NCI-H446 treated with DMSO at 0.1 percent for 48 hours (cell line): Measurements from ENCODE around the gene VWF.

Experiments
- DNase-seq: peaks from one replicate; lab custom pipeline; 2025; lab: John Stamatoyannopoulos, UW

The VWF gene

GRCh38 chr12:5977556-5977955, 146.9 kb downstream of the VWF start:
- DNase-seq: no peak

- no peak for DNase-seq
Measured at GRCh38 chr12:5976711-5977110, 147.8 kb downstream of the VWF start.

DNA sequence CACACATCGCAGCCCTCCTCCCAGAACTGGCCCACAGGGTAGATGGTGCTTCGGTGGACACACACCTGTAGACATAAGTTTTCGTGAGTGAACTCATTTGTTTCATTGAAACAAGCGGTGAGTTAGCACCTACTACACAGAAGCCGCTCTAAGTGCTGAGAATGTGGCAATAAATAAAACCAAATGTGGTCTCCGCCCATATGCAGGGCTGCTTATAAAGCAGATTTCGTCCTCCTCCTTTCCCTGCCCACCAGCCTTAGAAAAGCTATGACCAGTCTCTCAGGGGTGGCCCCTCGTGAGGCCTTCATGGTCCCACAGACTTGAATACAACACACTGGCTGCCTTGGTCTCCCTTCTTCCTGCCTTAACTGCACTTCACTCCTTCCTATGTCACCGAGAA, 148.3 kb downstream of the VWF start:
- no peak for DNase-seq

DNA sequence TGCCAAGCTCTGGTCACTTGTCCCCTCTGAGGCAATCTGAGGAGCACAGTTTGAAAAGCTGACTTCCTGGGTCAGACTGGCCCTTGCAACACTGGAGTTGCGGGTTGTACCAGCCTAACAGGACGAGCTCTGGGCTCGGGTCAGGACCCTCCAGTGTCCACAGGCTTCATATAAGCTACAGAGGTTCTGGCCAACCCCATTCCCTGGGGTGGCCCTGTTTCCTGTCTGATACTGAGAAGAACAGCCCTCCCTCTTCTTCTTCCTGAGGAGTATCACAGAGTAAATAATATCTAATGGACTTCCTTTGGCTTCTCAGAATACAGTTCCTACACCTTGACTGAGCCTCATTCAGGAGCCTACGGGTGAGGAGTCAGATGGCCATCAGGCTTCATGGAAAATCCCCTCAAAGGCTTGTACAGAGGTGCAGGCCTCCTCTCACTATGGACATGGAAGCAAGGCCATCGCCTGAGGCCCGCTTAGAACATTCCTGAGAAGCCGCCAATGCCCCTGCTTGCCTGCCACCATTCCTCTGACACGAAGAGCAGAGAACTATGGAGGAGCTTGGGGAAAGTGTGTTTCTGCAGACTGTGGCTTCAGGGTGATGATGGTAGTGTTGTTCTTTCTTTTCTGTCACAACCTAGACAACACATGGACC, 150.9 kb downstream of the VWF start:
- no peak for DNase-seq

- no peak for DNase-seq
Measured at GRCh38 chr12:5972387-5972786, 152.1 kb downstream of the VWF start.

DNA sequence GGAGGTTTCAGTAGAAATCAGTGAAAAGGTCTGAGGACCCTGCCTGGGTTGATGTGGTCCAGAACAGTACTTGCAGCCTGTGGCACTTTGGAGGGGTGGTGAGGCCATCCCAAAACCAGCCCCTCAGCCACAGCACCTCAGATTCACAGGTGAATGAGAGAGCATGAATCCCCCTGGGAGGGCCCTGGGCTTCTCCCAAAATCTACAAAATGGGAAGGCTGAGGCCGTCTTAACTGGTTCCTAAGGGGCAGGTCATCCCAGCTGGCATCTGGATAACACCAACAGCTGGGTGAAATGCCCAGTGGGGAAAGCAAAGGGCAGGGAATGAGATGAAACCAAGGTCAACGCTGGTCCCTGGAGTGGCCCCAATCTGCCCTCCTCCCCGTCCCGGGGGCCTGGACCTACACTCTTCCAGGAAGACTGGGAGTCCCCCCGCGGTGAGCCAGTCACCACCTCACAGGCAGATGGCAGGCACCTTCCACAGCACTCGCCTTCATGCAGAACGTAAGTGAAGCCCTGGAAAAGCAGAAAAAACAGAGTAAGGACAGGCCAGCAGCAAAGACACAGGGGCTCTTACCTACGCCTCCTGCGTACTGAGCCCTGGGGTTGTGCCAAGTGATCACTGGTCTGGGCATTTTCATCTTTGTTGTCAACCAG, 153.1 kb downstream of the VWF start:
- no peak for DNase-seq

DNA sequence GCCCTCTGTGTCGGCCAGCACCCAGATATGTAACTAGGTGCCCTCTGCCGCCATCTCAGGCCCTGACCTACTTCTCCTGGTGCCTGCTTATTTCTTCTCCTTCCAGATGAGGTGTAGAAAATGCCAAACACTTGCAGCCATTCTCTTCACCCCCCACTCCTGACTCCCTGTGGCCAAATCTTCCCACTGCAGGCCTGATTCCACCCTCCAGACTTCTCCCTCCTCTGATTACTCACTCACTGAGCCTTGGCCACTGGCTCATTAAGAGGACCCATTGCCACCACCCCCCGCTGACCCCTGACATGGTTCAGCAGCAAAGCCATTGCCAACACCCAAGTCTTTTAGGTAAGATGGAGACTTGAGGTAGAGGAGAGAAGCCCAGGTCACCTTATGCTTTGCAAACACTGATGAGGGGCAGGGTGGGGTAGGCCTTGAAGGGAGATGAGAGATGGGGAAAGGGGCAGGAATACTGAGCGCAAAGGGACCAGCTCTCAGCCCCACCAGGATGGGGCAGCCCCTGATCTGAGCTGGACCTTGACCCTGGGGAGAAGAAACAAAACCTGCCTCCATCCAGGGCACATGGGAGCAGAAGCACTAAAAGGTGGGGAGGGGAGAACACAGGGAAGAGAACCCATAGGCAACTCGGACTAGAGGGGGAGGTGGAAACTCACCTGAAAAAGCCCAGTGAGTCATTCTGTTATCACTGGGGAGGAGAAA, 154.3 kb downstream of the VWF start:
- DNase-seq: no peak

DNA sequence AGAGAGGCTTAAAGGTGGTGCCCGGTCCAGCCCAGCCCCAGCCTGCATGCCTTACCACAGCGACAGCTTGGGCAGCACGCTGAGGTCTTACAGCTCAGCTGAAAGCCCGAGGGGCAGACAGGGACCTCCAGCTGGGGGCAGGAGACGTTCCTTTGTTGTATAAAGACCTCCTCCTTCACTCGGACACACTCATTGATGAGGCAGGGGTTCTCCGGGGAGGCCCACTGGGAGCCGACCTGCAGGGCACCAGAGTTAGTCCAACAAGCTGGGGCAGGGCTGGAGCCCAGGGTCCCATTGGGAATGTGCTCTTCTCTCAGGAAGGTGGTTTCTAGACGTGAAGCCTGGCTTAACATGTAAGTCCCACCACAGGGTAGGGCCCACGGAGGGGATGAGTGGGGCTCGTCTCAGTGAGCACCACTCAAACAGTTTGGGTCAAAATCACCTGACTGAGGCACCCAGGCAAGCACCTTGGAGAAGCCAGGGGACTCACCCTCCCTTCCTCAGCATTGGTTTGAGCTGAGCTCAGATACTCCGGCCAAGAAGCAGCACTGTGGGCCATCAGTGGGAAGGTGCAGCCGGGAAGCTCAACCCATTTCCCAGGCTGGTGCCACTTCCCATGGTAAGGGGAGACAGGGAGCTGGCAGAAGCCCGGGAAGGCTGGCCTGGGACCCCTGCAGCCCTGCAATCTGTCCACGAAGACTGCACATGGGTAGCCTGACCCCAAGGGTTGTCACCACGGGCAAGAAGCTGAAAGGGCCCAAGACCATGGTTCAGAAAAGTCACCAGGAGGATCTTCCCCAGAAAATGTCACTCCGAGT, 155.1 kb downstream of the VWF start:
- no peak for DNase-seq

DNA sequence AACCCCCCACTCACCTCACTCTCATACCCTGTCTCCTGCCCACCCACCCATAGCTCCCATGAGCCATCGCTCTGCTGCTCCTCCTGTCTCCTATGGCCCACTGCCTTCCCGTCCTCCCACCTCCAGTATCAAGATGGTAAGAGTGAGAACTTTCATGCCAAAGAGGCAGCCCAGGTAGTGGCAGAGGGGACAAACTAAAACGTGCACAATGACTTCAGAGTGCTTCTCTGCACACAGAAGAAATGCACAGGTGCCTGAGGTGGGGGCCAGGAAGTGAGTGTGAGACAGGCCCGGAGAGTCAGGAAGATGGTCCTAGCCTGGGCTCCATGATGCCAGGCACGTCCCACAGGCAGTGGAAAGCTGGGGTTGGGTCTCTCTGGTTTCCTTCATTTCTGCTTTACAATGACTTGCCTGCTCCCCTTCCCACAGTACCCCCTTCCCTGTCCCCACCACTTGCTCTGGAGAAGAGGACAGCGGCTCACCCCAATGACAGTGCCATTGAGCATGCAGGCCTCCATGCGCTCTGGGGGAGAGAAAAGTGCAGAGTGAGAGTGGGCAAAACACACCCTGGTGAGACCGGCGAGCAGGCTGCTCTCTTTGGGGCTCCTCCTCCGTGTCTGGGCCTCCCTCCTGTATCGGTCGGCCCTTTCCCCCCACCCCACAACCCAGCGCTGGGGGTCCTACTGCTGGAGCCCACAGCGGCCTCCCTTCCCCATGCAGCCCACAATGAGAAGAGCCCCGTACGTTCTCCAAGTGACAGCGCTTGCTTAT, 156.6 kb downstream of the VWF start:
- DNase-seq: no peak

DNA sequence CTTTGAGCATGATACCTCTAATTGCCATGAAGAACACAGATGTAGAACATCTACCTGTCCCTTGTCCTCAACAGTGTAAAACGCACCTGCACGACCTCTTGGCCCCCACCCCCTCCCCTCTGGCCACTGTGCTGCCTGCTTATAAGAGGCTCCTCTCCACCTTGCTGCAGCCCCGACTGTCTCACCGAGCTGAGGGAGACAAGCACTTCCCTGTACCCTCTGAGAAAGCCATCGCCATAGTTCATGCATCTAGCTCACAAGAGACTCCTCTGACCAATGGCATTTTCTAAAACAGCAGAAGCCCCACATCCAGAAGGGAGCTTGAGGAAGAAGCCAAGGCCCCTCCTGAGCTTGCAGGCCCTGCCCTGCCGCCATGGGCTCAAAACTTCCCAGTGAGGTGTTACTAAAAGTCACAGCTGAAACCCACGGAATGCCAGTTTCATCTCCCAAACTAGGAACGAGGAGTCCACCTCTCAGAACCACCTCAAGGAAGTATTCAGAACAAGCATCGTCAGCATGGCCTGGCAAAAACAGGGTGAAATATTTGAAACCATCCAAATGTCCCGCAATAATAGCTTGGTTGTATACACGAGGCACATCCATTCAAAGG, 157.9 kb downstream of the VWF start:
- DNase-seq: no peak

DNA sequence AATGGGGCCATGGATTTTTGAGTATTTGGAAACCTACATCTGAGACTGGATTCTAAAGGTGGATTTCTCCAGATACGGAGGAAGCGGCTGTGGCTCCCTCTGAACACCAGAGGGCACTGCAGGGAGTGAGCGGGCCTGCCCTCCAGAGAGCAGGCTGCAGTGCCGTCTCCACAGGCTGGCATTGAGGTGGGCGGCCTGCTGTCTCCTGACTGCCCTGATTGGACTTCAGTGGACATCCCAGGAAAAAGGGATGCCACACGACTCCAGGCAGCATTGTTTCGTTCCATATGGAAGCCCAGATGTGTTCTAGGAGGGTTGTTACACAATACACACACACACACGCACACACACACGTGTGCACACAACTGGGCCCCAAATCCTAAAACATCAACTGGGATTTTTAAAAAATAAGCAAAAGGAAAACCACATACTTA, 158.5 kb downstream of the VWF start:
- DNase-seq: no peak

- DNase-seq: no peak
Measured at GRCh38 chr12:5964913-5965900, 159.3 kb downstream of the VWF start.

DNA sequence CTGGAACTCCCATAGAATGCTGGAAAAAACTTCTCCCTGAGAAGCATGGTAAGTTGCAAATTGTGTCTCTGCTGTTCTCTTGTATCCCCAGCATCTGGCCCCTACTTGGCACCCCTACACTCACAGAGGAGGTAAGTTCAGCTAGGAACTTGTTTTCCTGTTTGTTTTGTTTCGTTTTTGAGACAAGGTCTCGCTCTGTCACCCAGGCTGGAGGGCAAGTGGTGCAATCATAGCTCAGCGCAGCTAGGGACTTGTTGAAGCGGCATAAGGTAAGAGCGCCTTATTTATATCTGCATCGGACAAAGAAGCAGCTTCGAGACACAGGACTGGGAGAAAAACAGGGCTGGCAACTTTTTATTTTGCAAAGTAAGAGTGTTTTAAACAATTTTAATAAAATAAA, 161.0 kb downstream of the VWF start:
- no peak for DNase-seq

GRCh38 chr12:5960783-5961182, 163.7 kb downstream of the VWF start:
- DNase-seq: no peak

DNA sequence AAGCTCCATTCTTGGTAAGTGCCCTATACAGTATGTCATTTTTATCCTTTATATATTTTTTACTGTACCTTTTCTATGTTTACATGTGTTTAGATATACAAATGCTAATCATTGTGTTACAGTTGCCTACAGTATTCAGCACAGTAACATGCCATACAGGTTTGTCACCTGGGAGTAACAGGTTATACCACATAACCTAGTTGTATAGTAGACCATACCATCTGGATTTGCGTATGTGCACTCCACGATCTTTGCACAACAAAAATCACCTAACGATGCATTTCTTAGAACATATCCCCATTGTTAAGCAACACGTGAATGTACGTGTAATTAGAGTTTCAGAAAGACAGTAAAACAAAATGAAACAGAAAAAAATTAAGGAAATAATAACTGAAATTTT, 167.5 kb downstream of the VWF start:
- no peak for DNase-seq

GRCh38 chr12:5954661-5955060, 169.8 kb downstream of the VWF start:
- no peak for DNase-seq

GRCh38 chr12:5953835-5954586, 170.5 kb downstream of the VWF start:
- DNase-seq: no peak

DNA sequence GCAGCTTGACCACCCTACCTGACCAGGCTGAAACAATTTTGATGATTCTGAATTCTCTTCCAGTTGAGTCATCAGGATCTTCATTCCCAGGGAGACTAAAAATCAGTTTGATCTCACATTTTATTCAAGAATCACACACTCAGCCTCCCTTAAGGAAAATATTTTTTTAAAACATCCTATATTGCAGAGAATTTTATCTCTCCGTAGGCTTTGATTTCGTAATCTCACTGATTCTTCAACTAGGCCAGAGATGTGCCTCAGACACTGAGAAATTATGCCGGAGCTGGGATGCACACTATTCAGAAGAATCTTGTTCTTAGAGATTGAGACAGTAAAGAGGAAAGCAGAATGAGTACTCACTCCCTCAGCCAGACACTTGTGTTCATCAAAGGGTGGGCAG, 172.4 kb downstream of the VWF start:
- DNase-seq: no peak

- no peak for DNase-seq
Measured at GRCh38 chr12:5948696-5949095, 175.8 kb downstream of the VWF start.
